Urothelium cell line (cell line): ENCODE data around the gene FAF2.
A peak's percentile ranks its signal among the peaks of the same experiment; 100 is the strongest.
"Not testable (repeated sequence)": the region's sequence is repeated elsewhere in the genome, so short reads cannot be mapped to it uniquely, and the experiment has no call there.

Experiments
- DNase-seq: peaks from one replicate; pipeline ENCODE4 v3.0.0; 2011; ENCODE audit warnings: low spot score, mixed read lengths
- FAIRE-seq: peaks from 2 replicates; lab custom pipeline; 2011; peaks lifted over from hg19 to GRCh38; lab: Jason Lieb, UNC

Gene FAF2

DNA sequence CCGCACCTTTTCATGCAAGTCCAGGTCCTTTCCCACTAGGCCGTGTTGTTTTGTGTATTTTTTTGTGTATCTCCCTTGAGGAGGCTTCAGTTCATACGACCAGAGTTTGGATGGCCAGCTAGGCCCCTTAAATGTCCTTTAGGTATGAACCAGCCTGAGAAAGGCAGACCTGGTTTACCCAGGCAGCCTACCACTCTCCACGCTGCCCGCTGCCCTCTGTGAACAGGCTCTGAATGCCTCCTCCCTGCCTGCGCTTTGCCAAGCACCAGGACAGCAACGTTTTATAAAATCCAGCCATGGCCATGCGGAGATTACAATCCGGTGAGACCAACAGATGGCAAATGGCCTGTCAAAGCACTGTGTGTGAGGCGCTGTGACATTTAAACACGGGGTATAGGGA is 31.2 kb upstream of the FAF2 start:
- FAIRE-seq = no peak
- no peak for DNase-seq

- DNase-seq (no peak), FAIRE-seq (no peak)
These were observed 29.9 kb upstream of the FAF2 start for GRCh38 chr5:176418251-176418650.

DNA sequence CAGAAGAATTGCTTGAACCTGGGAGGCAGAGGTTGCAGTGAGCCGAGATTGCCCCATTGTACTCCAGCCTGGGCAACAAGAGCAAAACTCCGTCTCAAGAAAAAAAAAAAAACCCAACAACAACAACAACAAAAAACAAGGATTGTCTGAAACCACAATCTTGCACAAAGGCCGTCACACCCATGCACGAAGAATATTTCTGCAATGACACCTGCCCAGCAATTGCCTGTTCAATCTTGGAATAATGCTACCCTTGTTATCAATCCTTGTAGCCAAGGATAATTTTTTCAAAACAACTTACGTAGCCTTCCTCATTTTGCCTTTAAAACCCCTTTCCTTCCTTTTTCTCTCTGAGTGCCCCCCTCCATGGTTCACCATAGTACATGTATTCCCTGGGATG is 28.1 kb upstream of the FAF2 start:
- no peak for DNase-seq
- no peak for FAIRE-seq

- no peak for DNase-seq
- no peak for FAIRE-seq
These were observed 27.1 kb upstream of the FAF2 start for GRCh38 chr5:176420972-176421544.

DNA sequence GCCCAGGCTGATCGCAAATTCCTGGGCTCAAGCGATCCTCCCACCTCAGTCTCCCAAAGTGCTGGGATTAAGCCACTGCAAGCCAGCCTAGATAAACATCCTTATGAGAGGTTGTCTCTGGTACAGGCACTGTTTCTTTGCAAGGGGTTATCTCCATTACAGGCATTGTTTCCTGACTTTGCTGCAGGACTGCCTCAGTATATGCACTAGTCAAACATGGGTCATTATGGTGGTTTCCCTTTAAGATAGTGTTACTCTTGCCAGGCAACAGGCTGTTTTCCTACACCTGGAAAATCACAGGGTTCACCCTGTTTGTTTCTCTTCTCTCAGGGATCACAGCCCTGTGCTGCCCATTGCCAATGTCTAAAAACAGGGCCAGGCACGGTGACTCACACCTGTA is 24.0 kb upstream of the FAF2 start:
- no peak for DNase-seq
- no peak for FAIRE-seq

- FAIRE-seq (no peak), DNase-seq (no peak)
These were observed 23.0 kb upstream of the FAF2 start for GRCh38 chr5:176425138-176425537.

DNA sequence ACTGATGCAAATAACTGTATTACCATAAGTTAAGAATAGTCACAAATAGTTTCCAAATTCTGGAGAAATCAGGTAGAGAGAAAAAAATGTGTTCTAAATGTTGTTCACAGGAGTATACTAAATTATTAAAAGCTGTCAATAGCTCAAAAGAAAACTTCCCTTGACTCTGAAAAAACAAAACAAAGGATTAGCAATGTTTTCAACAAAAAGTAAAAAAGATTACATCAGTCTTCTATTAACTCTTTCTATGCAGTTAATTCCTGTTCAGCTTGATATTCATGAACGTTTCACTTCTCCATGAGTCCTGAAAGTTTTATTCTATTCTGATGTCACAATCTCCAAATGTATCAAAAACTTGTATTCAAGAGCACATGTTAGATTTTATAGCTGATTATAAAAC is 22.4 kb upstream of the FAF2 start:
- no peak for FAIRE-seq
- no peak for DNase-seq

GRCh38 chr5:176426876-176427275 is 21.3 kb upstream of the FAF2 start:
- no peak for DNase-seq
- no peak for FAIRE-seq

GRCh38 chr5:176427971-176428370 is 20.2 kb upstream of the FAF2 start:
- DNase-seq = no peak
- FAIRE-seq = no peak

DNA sequence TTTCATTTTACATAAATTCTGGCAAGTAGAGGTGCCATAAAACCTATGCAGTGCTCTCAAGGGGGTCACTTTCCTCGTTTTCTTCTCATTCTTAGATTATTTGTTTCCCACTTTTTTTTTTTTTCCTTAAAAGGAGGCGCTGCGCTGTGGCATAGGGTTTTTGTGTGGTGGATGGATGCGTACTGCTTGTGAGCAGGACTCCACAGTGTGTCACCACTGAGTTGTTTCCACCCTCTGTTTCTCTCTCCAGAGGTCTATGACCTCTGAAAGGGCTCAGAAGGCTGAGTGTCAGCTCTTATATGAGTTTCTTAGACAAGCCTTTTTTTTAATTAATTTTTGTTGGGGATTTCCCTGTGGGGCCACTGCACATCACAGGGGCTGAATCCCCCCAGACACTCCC is 18.2 kb upstream of the FAF2 start:
- DNase-seq (no peak), FAIRE-seq (no peak)

DNA sequence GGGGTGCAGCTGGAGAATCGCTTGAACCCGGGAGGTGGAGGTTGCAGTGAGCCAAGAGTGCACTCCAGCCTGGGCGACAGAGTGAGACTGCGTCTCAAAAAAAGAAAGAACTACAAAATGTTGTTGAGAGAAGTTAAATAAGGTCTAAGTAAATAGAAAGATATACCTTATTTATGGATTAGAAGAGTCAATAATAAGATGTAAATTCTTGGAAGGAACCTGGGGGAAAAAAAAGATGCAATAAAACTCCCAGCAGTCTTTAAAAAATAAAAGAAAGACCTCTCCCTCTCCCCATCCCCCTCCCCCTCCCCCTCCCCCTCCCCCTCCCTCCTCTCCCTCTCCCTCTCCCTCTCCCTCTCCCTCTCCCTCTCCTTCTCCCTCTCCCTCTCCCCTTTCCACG is 15.5 kb upstream of the FAF2 start:
- FAIRE-seq (no peak), DNase-seq (no peak)

DNA sequence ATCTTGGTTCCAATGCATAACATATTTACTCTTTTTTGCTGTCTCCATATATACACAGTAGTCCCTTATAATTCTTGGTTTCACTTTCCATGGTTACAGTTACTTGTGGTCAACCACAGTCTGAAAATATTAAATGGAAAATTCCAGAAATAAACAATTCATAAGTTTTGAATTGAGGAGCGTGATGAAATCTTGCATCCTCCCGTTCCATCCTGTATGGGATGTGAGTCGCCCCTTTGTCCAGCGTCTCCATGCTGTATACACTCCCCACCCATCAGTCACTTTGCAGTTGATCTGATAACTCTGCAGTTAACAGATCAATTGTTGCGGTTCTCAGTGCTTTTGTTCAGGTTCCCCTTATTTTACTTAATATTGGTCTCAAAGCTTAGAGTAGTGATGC is 11.5 kb upstream of the FAF2 start:
- FAIRE-seq = no peak

DNA sequence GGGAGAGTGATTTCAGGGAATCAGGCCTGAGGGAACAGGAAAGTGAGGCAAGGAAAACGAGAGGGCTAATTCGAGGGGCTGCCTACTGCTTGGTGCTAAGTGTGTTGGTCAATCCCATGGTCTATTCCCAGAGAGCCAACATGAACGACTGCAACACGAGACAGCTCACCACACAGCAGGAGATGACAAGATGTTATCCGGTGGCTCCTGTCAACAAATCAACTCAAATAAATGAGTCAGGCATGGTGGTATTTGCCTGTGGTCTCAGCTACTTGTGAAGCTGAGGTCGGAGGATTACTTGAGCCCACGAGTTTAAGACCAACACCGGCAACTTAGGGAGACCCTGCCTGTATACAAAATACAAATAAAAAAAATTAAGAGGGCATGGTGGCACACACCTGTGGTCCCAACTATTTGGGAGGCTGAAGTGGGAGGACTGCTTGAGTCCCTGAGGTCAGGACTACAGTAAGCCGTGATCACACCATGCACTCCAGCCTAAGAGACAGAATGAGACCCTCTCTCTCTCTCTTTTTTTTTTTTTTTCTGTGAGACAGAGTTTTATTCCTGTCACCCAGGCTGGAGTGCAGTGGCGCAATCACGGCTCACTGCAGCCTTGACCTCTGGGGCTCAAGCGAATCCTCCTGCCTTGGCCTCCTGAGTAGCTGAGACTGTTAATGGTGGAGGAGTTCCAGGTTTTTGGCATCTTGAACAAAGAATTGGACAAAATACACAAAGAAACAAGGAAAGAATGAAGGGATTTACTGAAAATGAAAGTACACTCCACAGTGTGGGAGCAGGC is 9.0 kb upstream of the FAF2 start:
- FAIRE-seq = no peak
- peak; percentile 48 for DNase-seq

More for the DNA sequence above, 11.5 kb upstream of the FAF2 start:
- DNase-seq = no peak

GRCh38 chr5:176440927-176441706 is 7.1 kb upstream of the FAF2 start:
- FAIRE-seq (no peak), DNase-seq (no peak)

GRCh38 chr5:176441921-176442323 is 6.3 kb upstream of the FAF2 start:
- no peak for FAIRE-seq
- no peak for DNase-seq

DNA sequence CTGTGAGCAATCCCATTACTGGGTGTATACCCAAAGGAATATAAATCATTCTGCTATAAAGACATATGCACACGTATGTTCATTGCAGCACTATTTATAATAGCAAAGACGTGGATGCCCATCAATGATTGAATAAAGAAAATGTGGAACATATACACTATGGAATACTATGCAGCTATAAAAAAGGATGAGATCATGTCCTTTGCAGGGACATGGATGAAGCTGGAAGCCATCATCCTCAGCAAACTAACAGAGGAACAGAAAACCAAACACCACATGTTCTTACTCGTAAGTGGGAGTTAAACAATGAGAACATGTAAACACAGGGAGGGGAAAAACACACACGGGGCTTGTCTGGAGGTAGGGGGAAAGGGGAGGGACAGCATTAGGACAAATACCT is 5.3 kb upstream of the FAF2 start:
- not testable (repeated sequence) for DNase-seq, FAIRE-seq

DNA sequence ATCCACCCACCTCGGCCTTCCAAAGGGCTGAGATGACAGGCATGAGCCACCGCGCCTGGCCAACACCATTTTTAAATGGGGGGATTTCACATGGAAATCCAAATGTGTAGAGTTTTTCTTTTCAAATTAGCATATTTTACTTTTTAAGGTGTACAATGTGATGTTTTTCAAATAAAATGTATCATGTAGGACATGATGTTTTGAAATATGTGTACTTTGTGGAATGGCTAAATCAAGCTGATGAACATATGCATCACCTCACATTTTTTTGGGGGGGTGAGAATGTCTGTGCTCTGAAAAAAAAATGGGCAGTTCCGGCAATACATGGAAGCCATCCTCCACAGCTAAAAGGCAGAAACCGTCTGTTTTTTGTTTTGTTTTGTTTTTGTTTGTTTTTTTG is 3.4 kb upstream of the FAF2 start:
- DNase-seq (no peak), FAIRE-seq (no peak)

- no peak for DNase-seq
- no peak for FAIRE-seq
These were observed 2.0 kb upstream of the FAF2 start for GRCh38 chr5:176446028-176446665.

- DNase-seq (no peak), FAIRE-seq (no peak)
These were observed 1.1 kb upstream of the FAF2 start for GRCh38 chr5:176446884-176447590.

DNA sequence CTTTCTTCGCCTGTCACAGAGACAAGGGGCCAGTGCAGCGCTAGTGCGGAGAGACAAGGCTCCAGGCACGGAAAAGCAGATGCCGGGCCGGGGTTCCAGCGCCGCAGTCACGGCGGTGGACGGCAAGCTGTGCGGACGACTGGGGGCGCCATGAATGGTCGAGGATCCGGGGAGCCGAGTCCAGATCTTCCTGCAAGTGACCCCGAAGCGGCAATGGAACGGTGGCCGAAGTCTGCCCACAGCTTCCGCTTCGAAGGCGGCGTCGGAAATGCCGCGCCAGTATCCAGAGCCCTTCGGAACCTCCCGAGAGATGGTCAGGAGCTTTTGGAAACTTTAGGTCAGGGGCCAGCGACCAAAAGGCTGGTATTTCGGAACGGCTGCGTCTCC is 601 bp upstream of the FAF2 start:
- DNase-seq = peak; percentile 36

GRCh38 chr5:176450077-176450476 is 1.9 kb downstream of the FAF2 start:
- DNase-seq (no peak), FAIRE-seq (no peak)

More for the DNA sequence above, 601 bp upstream of the FAF2 start:
- FAIRE-seq = no peak
